Neutrophil (primary cell): ENCODE results near the gene SLTM.

Experiments
- H3K27ac ChIP-seq: fragments of 200-600 bp; sonication (generic); 2 replicates; pipeline ENCODE4 v1.5.1; 2016; ENCODE audit warnings: mild to moderate bottlenecking, moderate library complexity
- H3K27me3 ChIP-seq: fragments of 200-600 bp; sonication (generic); 2 replicates; pipeline ENCODE4 v1.6.0; 2016; ENCODE audit warnings: mild to moderate bottlenecking
- H3K36me3 ChIP-seq: fragments of 200-600 bp; sonication (generic); 2 replicates; pipeline ENCODE4 v1.5.1; 2017
- H3K4me1 ChIP-seq, 2 experiments: fragments of 200-600 bp in 1 of 2; sonication (generic) in 1 of 2; 1 replicate in 1 of 2; 2 replicates in 1 of 2; pipeline versions ENCODE4 v1.5.1 to v1.6.1; 2013 to 2016; ENCODE audit warnings: low read depth in 1 of 2, low read length in 1 of 2, mild to moderate bottlenecking in 1 of 2, moderate library complexity in 1 of 2; ENCODE audit not compliant: control insufficient read depth in 1 of 2, insufficient read depth in 1 of 2
- H3K4me3 ChIP-seq, 2 experiments: fragments of 200-600 bp in 1 of 2; sonication (generic) in 1 of 2; 1 replicate in 1 of 2; 2 replicates in 1 of 2; pipeline ENCODE4 v1.5.1; 2013 to 2016; ENCODE audit warnings: low read depth in 1 of 2, low read length in 1 of 2, mild to moderate bottlenecking in 1 of 2, moderate library complexity in 1 of 2
- H3K9me3 ChIP-seq: fragments of 200-600 bp; sonication (generic); 2 replicates; pipeline ENCODE4 v1.5.1; 2016
- CTCF ChIP-seq: fragments of 200-600 bp; sonication (generic); IDR thresholded peaks from 2 replicates; pipeline ENCODE4 v1.5.1; 2016; ENCODE audit warnings: antibody characterized with exemption

SLTM gene

DNA sequence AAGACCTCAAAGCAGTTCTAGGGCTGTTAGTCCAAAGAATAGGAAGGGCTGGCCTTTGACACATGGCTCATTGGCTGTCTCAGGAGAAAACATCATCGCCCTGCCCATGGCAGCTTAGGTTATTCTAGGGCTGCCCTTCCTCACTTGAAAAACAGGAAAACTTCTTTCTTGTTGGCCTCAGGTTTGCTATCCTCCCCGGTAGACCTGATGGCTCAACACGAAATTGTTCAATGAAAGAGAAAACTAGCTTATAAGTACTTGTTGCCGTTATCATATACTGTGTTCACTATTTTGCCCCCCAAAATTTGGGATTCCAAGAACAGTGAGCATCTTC lies 602 bp upstream of the SLTM start:
- Histone ChIP-seq H3K9me3 (no peaks in the 10 kb centered on the region), H3K27me3 (no peaks in the 10 kb centered on the region), H3K4me1 (peaks cover 30 to 36% of the 10 kb centered on the region in 2 experiments), H3K36me3 (peaks cover 5% of the 10 kb centered on the region), H3K4me3 (peak overlapping the region; percentile 78 to 97), H3K27ac (peak overlapping the region; percentile 97)
- TF ChIP-seq CTCF, result no peak

- peaks cover 18% of the 10 kb centered on the region for H3K36me3 ChIP-seq
- peaks cover 30 to 36% of the 10 kb centered on the region in 2 experiments for H3K4me1 ChIP-seq
- H3K4me3 ChIP-seq, result peak overlapping the region; percentile 78 to 97
- peak overlapping the region; percentile 97 for H3K27ac ChIP-seq
- H3K9me3 ChIP-seq, result no peaks in the 10 kb centered on the region
- H3K27me3 ChIP-seq, result no peaks in the 10 kb centered on the region
- no peak for TF ChIP-seq CTCF
These were observed 684 bp downstream of the SLTM start for GRCh38 chr15:58932710-58933280.

DNA sequence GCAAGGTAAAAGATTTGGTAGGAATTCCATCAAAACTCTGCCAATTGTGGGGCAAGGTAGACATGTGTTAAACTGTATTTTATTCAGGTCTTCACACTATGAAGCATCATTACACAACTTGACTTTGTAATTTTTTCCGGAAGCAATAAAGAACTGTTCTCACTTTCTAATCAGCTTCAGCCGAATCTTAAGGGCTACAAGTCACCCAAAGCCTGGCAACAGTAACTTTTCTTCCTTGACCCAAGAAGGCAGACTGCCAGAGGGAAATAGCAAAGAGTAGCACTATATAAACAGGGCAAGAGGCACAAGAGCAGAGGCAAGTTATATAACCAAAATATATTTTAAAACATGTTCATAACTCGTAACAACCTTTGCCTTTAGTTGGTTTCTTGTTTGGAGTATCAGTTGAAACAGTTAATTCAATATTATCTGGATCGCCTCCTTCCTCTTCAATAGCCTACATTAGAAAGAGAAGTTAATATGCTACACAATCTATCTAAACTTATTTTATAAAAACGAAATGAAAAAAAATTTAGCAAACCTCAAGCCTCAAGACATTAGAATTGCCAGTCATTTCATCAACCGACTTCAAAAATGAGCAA lies 1.4 kb downstream of the SLTM start:
- Histone ChIP-seq H3K4me3 (peak overlapping the region; percentile 78 to 97), H3K4me1 (peaks cover 30 to 36% of the 10 kb centered on the region in 2 experiments), H3K27ac (peak overlapping the region; percentile 97), H3K36me3 (peaks cover 25% of the 10 kb centered on the region), H3K27me3 (no peaks in the 10 kb centered on the region), H3K9me3 (no peaks in the 10 kb centered on the region)
- TF ChIP-seq CTCF, result no peak

DNA sequence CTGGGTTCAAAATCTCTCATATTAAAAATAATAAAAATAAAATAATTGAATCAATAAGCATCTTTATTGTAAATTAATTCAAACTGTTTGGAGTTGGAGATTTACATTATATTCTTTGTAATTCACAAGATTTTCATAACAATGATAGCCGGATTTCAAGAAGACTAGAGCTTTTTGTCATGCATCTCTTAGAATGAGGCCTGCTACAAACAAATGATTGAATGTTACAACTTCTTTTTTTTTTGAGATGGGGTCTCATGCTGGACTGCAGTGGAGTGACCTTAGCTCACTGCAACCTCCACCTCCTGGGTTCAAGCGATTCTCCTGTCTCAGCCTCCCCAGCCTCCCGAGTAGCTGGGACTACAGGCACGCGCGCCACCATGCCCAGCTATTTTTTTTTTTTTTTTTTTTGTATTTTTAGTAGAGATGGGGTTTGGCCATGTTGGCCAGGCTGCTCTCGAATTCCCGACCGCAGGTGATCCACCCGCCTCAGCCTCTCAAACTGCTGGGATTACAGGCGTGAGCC lies 3.5 kb downstream of the SLTM start:
- no peak for TF ChIP-seq CTCF
- peaks cover 30 to 36% of the 10 kb centered on the region in 2 experiments for H3K4me1 ChIP-seq
- H3K27ac ChIP-seq, result no peak overlapping the region
- H3K27me3 ChIP-seq, result no peaks in the 10 kb centered on the region
- H3K36me3 ChIP-seq, result peaks cover 38% of the 10 kb centered on the region
- no peaks in the 10 kb centered on the region for H3K9me3 ChIP-seq
- no peak overlapping the region for H3K4me3 ChIP-seq

DNA sequence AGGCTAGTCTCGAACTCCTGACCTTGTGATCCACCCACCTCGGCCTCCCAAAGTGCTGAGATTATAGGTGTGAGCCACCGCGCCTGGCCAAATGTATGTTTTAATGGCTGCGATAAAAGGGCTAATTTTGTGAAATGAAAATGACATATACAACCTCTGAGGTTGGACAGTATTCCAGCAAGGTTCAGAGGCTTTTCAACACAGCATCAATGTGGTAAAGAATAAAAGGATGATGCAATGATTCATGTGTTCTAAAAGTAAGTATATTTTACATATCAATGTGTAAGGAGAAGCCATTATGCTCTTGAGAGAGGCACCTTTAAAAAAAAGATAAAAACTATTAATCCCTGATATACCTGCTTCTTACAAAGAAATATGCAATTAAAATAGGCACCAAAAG lies 6.7 kb downstream of the SLTM start:
- H3K4me3 ChIP-seq, result no peak overlapping the region
- no peak overlapping the region for H3K27ac ChIP-seq
- no peak for TF ChIP-seq CTCF
- H3K27me3 ChIP-seq, result no peaks in the 10 kb centered on the region
- peaks cover 43% of the 10 kb centered on the region for H3K36me3 ChIP-seq
- no peaks in the 10 kb centered on the region for H3K9me3 ChIP-seq
- H3K4me1 ChIP-seq, result peaks cover 11 to 17% of the 10 kb centered on the region in 2 experiments
